Purkinje cell (primary cell): ENCODE results near the gene MRPS35. TPM values are rescaled to one million over a fixed set of nuclear protein-coding genes. Genes with fewer than 3 reads are reported as not detected.

Experiments used
- polyA plus RNA-seq: library from polyadenylated mRNA; unstranded; fragments of >200 nt; fragmentation: Nextera tagmentation; gene quantifications from 2 replicates; pipeline ENCODE4 v1.2.1, GENCODE V29; 2014

The MRPS35 gene
- 67.4 and 68.6 TPM in 2 replicates for polyA plus RNA-seq

DNA sequence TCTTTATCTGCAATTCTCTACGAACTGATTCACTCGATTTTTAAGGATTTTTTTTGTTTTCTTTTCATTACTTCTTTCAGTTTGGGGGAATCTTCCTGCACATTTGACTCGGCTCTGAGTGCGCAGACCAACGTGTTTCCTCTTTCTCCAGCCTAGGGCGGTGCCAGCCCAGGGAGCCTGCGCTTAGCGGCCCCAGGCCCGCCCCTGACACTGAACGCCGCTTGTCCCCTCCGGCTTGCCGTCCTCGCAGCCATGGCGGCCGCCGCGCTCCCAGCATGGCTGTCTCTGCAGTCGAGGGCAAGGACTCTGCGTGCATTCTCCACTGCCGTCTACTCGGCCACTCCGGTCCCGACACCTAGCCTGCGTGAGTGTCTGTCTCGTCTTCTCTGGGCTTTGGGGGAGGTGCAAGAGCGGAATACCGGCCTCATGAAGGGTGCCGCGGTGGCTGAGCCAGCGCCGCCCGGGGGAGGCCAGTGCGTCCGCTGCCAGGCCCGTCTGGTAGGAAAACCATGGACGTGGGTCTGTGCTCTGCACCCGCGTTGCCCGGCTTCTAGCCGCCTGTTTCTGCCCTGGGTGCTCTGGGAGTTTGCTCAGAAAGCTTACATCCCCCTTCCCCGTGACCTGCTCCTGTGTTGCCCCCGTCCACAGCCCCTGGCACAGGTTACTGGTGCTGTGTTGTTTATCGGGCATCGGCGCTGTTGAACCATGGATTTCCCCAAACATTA is at the start of gene MRPS35:
MRPS35 (plus strand) TSS at position 241 of the 725 bp plus-strand sequence; CDS start at position 253, 12 bp downstream.

DNA sequence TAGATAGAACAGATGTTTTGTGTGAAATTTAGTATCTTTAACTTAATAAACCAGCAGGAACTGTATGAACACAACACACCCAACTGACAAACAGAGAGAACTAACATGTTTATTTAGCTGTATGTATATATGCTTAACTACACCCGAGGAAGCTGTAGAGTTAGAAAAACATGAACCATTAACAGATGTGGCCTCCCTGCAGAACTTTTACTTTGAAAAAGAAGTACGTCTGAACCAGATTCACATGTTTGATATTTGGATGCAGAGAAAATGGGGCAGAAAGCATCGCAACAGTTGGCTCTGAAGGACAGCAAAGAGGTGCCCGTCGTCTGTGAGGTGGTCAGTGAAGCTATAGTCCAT is 14.4 kb upstream of the MRPS35 start, which contains the start of gene REP15:
REP15 (plus strand) TSS at position 155 of the 360 bp plus-strand sequence; CDS start at position 271, 116 bp downstream.

DNA sequence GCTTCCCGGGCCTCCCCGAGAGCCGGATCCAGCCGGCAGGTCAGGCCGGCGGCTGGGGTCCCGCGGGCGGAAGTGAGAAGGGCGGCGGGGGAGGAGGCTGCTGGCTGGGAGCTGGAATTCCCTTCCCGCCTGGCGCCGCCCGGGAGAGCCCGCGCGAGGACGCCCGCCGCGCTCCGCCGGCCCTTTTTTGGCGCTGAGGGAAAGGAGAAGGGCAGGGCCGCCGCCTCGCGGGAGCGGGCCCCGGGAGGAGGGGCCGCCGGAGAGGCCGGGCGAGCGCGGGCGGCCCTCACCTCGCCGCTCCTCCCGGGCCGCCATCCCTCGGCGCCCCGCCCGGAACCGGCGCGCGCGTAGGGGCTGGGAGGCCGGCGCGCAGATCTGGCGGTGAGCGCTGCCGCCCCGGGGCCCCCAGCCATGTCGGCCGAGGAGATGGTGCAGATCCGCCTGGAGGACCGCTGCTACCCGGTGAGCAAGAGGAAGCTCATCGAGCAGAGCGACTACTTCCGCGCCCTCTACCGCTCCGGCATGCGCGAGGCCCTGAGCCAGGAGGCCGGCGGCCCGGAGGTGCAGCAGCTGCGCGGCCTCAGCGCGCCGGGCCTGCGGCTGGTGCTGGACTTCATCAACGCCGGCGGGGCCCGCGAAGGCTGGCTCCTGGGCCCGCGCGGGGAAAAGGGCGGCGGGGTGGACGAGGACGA is 69.4 kb downstream of the MRPS35 start, which contains the start of the genes KLHL42 and MANSC4:
KLHL42 (plus strand) TSS at position 314 of the 692 bp plus-strand sequence; CDS start at position 412, 98 bp downstream.
MANSC4 (minus strand) TSS at position 317 of the 692 bp plus-strand sequence. CDS start 8,960 bp downstream, outside the sequence.

Other genes with a start within 250 kb of the MRPS35 start
- 0.10 and 9.7 TPM in 2 replicates for gene PPFIBP1, start 186.6 kb upstream of the MRPS35 start, polyA plus RNA-seq
- not detected in 2 replicates for gene REP15, start 14.4 kb upstream of the MRPS35 start, polyA plus RNA-seq
- 15.7 and 23.9 TPM in 2 replicates for gene KLHL42, start 69.4 kb downstream of the MRPS35 start, polyA plus RNA-seq
- not detected in 2 replicates for gene MANSC4, start 69.4 kb downstream of the MRPS35 start, polyA plus RNA-seq